Measurements from ENCODE around the gene KRTAP2-2.

DNA sequence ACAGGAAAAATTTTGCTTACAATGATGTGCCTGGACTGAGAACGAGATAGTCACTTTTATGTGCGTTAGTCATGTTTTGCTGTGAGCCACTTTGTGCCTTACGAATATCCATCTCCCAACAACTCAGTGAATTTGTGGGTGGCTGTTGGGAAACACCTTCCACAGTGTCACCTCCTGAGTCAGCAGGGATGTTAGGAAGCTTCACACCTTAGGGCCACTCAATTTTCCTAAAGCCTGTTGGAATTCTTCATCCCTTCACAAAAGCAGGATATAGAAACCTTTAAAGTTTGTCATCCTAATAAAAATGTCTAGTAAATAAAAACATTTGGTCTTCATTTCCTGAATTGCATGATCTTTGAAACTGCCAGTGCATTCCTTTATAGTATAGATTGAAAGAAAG lies 41.8 kb downstream of the KRTAP2-2 start:
- TF ChIP-seq EZH2 (IDR thresholded peaks at IDR 0.05; ENCODE audit: borderline replicate concordance, low read length) = no peak
- TF ChIP-seq, protein P1, sequence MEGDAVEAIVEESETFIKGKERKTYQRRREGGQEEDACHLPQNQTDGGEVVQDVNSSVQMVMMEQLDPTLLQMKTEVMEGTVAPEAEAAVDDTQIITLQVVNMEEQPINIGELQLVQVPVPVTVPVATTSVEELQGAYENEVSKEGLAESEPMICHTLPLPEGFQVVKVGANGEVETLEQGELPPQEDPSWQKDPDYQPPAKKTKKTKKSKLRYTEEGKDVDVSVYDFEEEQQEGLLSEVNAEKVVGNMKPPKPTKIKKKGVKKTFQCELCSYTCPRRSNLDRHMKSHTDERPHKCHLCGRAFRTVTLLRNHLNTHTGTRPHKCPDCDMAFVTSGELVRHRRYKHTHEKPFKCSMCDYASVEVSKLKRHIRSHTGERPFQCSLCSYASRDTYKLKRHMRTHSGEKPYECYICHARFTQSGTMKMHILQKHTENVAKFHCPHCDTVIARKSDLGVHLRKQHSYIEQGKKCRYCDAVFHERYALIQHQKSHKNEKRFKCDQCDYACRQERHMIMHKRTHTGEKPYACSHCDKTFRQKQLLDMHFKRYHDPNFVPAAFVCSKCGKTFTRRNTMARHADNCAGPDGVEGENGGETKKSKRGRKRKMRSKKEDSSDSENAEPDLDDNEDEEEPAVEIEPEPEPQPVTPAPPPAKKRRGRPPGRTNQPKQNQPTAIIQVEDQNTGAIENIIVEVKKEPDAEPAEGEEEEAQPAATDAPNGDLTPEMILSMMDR (IDR thresholded peaks at IDR 0.05; ENCODE audit: low read length) = no peak
